IPS-NIHi7 (cell line): Measurements from ENCODE around the gene CHD1L.
A peak's percentile ranks its signal among the peaks of the same experiment; 100 is the strongest.
"Not testable (repeated sequence)": the region's sequence is repeated elsewhere in the genome, so short reads cannot be mapped to it uniquely, and the experiment has no call there.

Experiments used
- DNase-seq: peaks from one replicate; pipeline ENCODE4 v3.0.0; 2012; ENCODE audit warnings: mixed read lengths; ENCODE audit errors: extremely low spot score

CHD1L gene

GRCh38 chr1:147242449-147243227 is at the start of gene CHD1L:
Gene CHD1L, plus strand, starts transcription at chr1:147242684. Its CDS starts 20 bp downstream, at chr1:147242704.
- peak; percentile 90 for DNase-seq

GRCh38 chr1:147197324-147197723 is 45.2 kb upstream of the CHD1L start:
- DNase-seq, result not testable (repeated sequence)

GRCh38 chr1:147201276-147201675 is 41.2 kb upstream of the CHD1L start:
- no peak for DNase-seq

- DNase-seq, result no peak
Measured at GRCh38 chr1:147201786-147202185, 40.7 kb upstream of the CHD1L start.

- no peak for DNase-seq
Measured at GRCh38 chr1:147202576-147202975, 39.9 kb upstream of the CHD1L start.

GRCh38 chr1:147204080-147204479 is 38.4 kb upstream of the CHD1L start:
- no peak for DNase-seq

- no peak for DNase-seq
Measured at GRCh38 chr1:147207192-147207591, 35.3 kb upstream of the CHD1L start.

GRCh38 chr1:147208619-147209018 is 33.9 kb upstream of the CHD1L start:
- no peak for DNase-seq

GRCh38 chr1:147209825-147210821 is 32.4 kb upstream of the CHD1L start:
- DNase-seq, result no peak

- DNase-seq, result no peak
Measured at GRCh38 chr1:147210987-147211386, 31.5 kb upstream of the CHD1L start.

GRCh38 chr1:147211577-147211976 is 30.9 kb upstream of the CHD1L start:
- no peak for DNase-seq

- DNase-seq, result no peak
Measured at GRCh38 chr1:147213271-147213670, 29.2 kb upstream of the CHD1L start.

GRCh38 chr1:147214325-147214724 is 28.2 kb upstream of the CHD1L start:
- DNase-seq, result no peak

- no peak for DNase-seq
Measured at GRCh38 chr1:147214842-147215539, 27.5 kb upstream of the CHD1L start.

- no peak for DNase-seq
Measured at GRCh38 chr1:147215540-147215916, 27.0 kb upstream of the CHD1L start.

- DNase-seq, result no peak
Measured at GRCh38 chr1:147216124-147216523, 26.4 kb upstream of the CHD1L start.

GRCh38 chr1:147217141-147217540 is 25.3 kb upstream of the CHD1L start:
- no peak for DNase-seq

- no peak for DNase-seq
Measured at GRCh38 chr1:147218606-147219005, 23.9 kb upstream of the CHD1L start.

GRCh38 chr1:147223740-147224615 is 18.5 kb upstream of the CHD1L start:
- DNase-seq, result no peak

GRCh38 chr1:147225193-147225730 is 17.2 kb upstream of the CHD1L start, which contains the start of gene FMO5:
Gene FMO5, minus strand, starts transcription at chr1:147225339. Its CDS starts 310 bp downstream, at chr1:147225029.
- DNase-seq, result peak; percentile 78

- not testable (repeated sequence) for DNase-seq
Measured at GRCh38 chr1:147231032-147231431, 11.5 kb upstream of the CHD1L start.
